Bronchial epithelial cell (primary cell): ENCODE results near the gene CNRIP1. TPM values are rescaled to one million over a fixed set of nuclear protein-coding genes. Genes with fewer than 3 reads are reported as not detected.

Experiments used
- DNase-seq: peaks from one replicate; pipeline ENCODE4 v3.0.0-alpha.2; 2010; ENCODE audit warnings: low read depth
- FAIRE-seq: peaks from 2 replicates; lab custom pipeline; 2011; peaks lifted over from hg19 to GRCh38; lab: Jason Lieb, UNC
- H3K27me3 ChIP-seq: 2 replicates; pipeline ENCODE4 v1.5.1; 2011; ENCODE audit warnings: low read length; ENCODE audit not compliant: control insufficient read depth, insufficient read depth
- H3K36me3 ChIP-seq: 2 replicates; pipeline ENCODE4 v1.5.1; 2011; ENCODE audit warnings: low read length; ENCODE audit not compliant: control insufficient read depth, insufficient read depth
- H3K4me3 ChIP-seq: 2 replicates; pipeline ENCODE4 v1.5.1; 2011; ENCODE audit warnings: mild to moderate bottlenecking, low read depth, low read length, control low read depth
- CTCF ChIP-seq: IDR thresholded peaks from 2 replicates; pipeline ENCODE4 v1.5.1; 2011; ENCODE audit warnings: mild to moderate bottlenecking, moderate library complexity, low read length, control low read depth, inconsistent platforms; ENCODE audit not compliant: insufficient read depth, severe bottlenecking
- total RNA-seq: library from RNA; depleted of rRNA; stranded (reverse); fragments of >200 nt; gene quantifications from 2 replicates; pipeline ENCODE4 v1.2.1, GENCODE V29; 2014

CNRIP1 gene
- total RNA-seq, 1 donor from 2014 or later = 0.26 TPM

GRCh38 chr2:68291314-68291713 lies 28.4 kb downstream of the CNRIP1 start:
- no peaks in the 10 kb centered on the region for H3K27me3 ChIP-seq
- TF ChIP-seq CTCF = no peak
- no peaks in the 10 kb centered on the region for H3K36me3 ChIP-seq
- no peak for DNase-seq
- no peak for FAIRE-seq
- no peak overlapping the region for H3K4me3 ChIP-seq

GRCh38 chr2:68290901-68291300 lies 28.8 kb downstream of the CNRIP1 start:
- Histone ChIP-seq H3K4me3 (no peak overlapping the region), H3K27me3 (no peaks in the 10 kb centered on the region), H3K36me3 (no peaks in the 10 kb centered on the region)
- FAIRE-seq (no peak), DNase-seq (no peak)
- no peak for TF ChIP-seq CTCF

GRCh38 chr2:68287580-68288441 lies 31.9 kb downstream of the CNRIP1 start:
- no peak for TF ChIP-seq CTCF

GRCh38 chr2:68284896-68285295 lies 34.9 kb downstream of the CNRIP1 start:
- Histone ChIP-seq H3K36me3 (no peaks in the 10 kb centered on the region), H3K4me3 (no peak overlapping the region), H3K27me3 (no peaks in the 10 kb centered on the region)
- no peak for FAIRE-seq
- TF ChIP-seq CTCF = no peak
- peak; percentile 32 for DNase-seq

More at GRCh38 chr2:68287580-68288441, 31.9 kb downstream of the CNRIP1 start:
- Histone ChIP-seq H3K4me3 (no peak overlapping the region), H3K36me3 (no peaks in the 10 kb centered on the region), H3K27me3 (no peaks in the 10 kb centered on the region)
- DNase-seq = peak; percentile 18
- no peak for FAIRE-seq

- FAIRE-seq = no peak
- Histone ChIP-seq H3K4me3 (no peak overlapping the region), H3K27me3 (no peaks in the 10 kb centered on the region), H3K36me3 (no peaks in the 10 kb centered on the region)
- DNase-seq = no peak
- no peak for TF ChIP-seq CTCF
Observed at GRCh38 chr2:68283419-68283812, 36.3 kb downstream of the CNRIP1 start.
